SH-SY5Y (cell line): ENCODE measurements around the gene ACR.

ENCODE experiments used
- GATA2 ChIP-seq: IDR thresholded peaks from 2 replicates; pipeline ENCODE4 v1.6.1; 2011; ENCODE audit warnings: mild to moderate bottlenecking, low read depth, low read length
- GATA3 ChIP-seq: IDR thresholded peaks from 2 replicates; pipeline ENCODE4 v1.6.1; 2011; ENCODE audit warnings: low read depth, mild to moderate bottlenecking, low read length, moderate library complexity

GRCh38 chr22:50730013-50730891 lies 7.8 kb upstream of the ACR start:
- TF ChIP-seq GATA2 (no peak), GATA3 (no peak)
